GM06990 (cell line): ENCODE measurements around the gene DTX4.

Experiments used
- DNase-seq: peaks from one replicate; pipeline ENCODE4 v3.0.0-alpha.2; 2011; ENCODE audit not compliant: insufficient read length; ENCODE audit errors: extremely low read depth
- H3K27me3 ChIP-seq: replicated peaks from 2 replicates; pipeline ENCODE4 v1.6.0; 2011; ENCODE audit warnings: low read length; ENCODE audit not compliant: control insufficient read depth, insufficient read depth
- H3K36me3 ChIP-seq: 2 replicates; pipeline ENCODE4 v1.5.1; 2011; ENCODE audit warnings: low read length; ENCODE audit not compliant: control insufficient read depth, insufficient read depth
- H3K4me3 ChIP-seq: replicated peaks from 2 replicates; pipeline ENCODE4 v1.5.1; 2011; ENCODE audit warnings: low read depth, mild to moderate bottlenecking, control low read depth, low read length
- TF ChIP-seq, protein P1 (sequence below): IDR thresholded peaks from 2 replicates; pipeline ENCODE4 v1.5.1; 2011; ENCODE audit warnings: low read length, control low read depth, mild to moderate bottlenecking, inconsistent platforms; ENCODE audit not compliant: insufficient read depth, poor library complexity, severe bottlenecking

DTX4 gene

DNA sequence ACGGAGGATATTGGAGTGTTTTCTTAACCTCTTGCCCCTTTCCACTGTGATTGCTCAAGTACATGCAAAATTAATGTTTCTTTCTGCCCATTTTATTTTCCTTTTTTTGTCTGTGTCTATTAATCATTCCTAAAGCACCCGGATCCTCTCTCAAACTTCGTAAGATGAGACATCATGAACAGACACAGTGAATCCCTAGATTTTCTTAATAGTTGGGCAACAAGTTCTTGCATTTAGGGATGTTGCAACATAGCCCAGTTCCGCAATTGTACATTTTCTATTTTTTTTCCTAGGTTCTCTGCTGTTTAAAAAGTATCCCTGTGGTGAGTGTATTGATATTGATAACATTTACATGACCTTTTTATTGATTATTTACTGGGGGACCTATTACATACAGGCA, 26.4 kb upstream of the DTX4 start:
- Histone ChIP-seq H3K36me3 (no peaks in the 10 kb centered on the region; the same call in 1 of the 2 replicates), H3K4me3 (peak overlapping the region; percentile 77), H3K27me3 (no peaks in the 10 kb centered on the region)
- DNase-seq = no peak
- TF ChIP-seq, protein P1, sequence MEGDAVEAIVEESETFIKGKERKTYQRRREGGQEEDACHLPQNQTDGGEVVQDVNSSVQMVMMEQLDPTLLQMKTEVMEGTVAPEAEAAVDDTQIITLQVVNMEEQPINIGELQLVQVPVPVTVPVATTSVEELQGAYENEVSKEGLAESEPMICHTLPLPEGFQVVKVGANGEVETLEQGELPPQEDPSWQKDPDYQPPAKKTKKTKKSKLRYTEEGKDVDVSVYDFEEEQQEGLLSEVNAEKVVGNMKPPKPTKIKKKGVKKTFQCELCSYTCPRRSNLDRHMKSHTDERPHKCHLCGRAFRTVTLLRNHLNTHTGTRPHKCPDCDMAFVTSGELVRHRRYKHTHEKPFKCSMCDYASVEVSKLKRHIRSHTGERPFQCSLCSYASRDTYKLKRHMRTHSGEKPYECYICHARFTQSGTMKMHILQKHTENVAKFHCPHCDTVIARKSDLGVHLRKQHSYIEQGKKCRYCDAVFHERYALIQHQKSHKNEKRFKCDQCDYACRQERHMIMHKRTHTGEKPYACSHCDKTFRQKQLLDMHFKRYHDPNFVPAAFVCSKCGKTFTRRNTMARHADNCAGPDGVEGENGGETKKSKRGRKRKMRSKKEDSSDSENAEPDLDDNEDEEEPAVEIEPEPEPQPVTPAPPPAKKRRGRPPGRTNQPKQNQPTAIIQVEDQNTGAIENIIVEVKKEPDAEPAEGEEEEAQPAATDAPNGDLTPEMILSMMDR = no peak

DNA sequence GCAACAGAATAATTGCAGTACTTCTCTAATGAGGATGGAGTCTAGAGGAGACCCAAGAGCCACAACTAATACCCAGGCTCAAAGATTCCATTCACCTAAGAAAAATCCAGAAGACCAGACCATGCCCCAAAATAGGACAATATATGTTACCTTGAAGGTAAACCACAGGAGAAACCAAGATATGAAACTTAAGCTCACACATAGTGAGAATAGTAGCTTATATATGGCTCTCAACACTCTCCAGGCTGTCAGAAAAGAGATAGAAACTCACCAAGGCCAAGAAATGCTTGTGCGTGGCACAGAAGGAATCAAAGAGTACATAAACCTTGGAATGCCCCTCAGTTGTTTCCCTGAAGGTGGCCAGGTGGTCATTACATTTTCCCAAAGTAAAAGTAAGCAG, 20.2 kb upstream of the DTX4 start:
- DNase-seq = no peak
- Histone ChIP-seq H3K27me3 (no peaks in the 10 kb centered on the region), H3K36me3 (no peaks in the 10 kb centered on the region; the same call in 1 of the 2 replicates), H3K4me3 (peak overlapping the region; percentile 8)
- TF ChIP-seq, protein P1 = no peak

DNA sequence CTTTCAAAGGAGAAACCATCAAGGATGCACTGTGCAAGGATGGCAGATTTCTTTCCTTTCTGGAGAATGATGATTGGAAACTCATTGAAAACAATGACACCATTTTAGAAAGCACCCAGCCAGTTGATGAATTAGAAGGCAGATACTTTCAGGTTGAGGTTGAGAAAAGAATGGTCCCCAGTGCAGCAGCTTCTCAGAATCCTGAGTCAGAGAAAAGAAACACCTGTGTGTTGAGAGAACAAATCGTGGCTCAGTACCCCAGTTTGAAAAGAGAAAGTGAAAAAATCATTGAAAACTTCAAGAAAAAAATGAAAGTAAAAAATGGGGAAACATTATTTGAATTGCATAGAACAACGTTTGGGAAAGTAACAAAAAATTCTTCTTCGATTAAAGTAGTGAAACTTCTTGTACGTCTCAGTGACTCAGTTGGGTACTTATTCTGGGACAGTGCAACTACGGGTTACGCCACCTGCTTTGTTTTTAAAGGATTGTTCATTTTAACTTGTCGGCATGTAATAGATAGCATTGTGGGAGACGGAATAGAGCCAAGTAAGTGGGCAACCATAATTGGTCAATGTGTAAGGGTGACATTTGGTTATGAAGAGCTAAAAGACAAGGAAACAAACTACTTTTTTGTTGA, 19.5 kb upstream of the DTX4 start:
- Histone ChIP-seq H3K27me3 (no peaks in the 10 kb centered on the region), H3K36me3 (no peaks in the 10 kb centered on the region; the same call in 1 of the 2 replicates), H3K4me3 (peak overlapping the region; percentile 42)
- TF ChIP-seq, protein P1 = no peak
- DNase-seq = peak; percentile 60

DNA sequence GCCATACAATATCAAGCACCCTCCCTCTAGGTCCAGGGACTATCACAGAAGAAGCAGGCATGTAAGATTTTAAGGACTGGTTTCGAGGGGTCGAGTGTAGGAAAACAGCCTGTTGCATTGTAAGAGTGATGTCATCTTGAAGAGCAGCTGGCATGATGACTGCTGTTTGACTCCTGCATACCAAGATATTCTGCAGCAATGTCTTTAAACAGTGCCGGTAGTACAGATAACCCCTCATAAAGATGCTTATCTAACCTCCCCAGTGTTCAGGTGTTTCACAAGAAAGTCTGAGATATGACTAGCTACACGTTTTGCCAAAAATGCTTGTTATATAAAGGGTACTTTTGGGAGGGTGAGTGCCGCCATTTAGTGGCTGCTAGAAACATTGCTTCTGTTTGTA, 17.3 kb upstream of the DTX4 start:
- H3K4me3 ChIP-seq = no peak overlapping the region
- H3K36me3 ChIP-seq = no peaks in the 10 kb centered on the region; the same call in 1 of the 2 replicates
- TF ChIP-seq, protein P1 = no peak
- H3K27me3 ChIP-seq = no peaks in the 10 kb centered on the region
- DNase-seq = no peak

DNA sequence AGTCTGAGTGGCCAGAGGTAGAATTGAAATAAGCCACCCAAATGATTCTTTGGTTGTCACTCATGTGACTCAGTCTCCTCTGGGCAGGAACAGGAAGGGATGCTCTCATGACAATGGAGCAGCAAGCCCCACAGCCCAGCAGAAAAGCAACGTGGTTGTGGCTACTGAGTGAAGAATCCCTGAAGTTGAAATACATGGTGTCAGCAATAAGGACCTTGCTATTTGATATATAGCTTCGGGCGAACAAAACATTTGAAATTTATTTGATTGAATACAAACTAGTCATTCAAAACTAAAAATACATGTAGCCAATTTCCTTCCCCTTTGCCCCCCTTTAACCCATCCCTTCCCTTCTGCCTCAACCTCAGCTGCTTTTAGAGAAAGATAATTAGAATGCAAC, 14.5 kb upstream of the DTX4 start:
- H3K36me3 ChIP-seq = no peaks in the 10 kb centered on the region
- no peak for DNase-seq
- H3K4me3 ChIP-seq = no peak overlapping the region
- no peaks in the 10 kb centered on the region for H3K27me3 ChIP-seq
- TF ChIP-seq, protein P1 = no peak
